Psoas muscle (tissue), 8 donors: ENCODE measurements around the gene GLT1D1. TPM values are rescaled to one million over a fixed set of nuclear protein-coding genes. Genes with fewer than 3 reads are reported as not detected.

ENCODE experiments used
- ATAC-seq, 4 donors: fragments of 200-7000 bp; cut with Tn5 transposase; one replicate each; pipeline ENCODE4 v1.9.1; 2020; ENCODE audit warnings: moderate library complexity in 3 of 4, mild to moderate bottlenecking in 2 of 4
- DNase-seq, 2 donors: peaks; one replicate each; pipeline ENCODE4 v3.0.0-alpha.2; 2020
- H3K27ac ChIP-seq: fragments of 200-600 bp; one replicate; pipeline ENCODE4 v1.8.0; 2022
- H3K27me3 ChIP-seq, 3 donors: fragments of 200-600 bp in 1 of 3; one replicate each; pipeline versions ENCODE4 v1.6.1 to v1.8.0; 2013 to 2022; ENCODE audit warnings: low read length in 2 of 3, mild to moderate bottlenecking in 2 of 3, moderate library complexity in 1 of 3; ENCODE audit not compliant: insufficient read depth in 3 of 3
- H3K36me3 ChIP-seq, 2 donors: fragments of 200-600 bp in 1 of 2; one replicate each; pipeline versions ENCODE4 v1.6.1 to v1.8.0; 2013 to 2022; ENCODE audit warnings: low read depth in 1 of 2, mild to moderate bottlenecking in 1 of 2, moderate library complexity in 1 of 2; ENCODE audit not compliant: insufficient read depth in 1 of 2
- H3K4me1 ChIP-seq: fragments of 200-600 bp; one replicate; pipeline ENCODE4 v1.8.0; 2022
- H3K4me3 ChIP-seq: fragments of 200-600 bp; one replicate; pipeline ENCODE4 v1.8.0; 2022; ENCODE audit warnings: mild to moderate bottlenecking
- H3K9me3 ChIP-seq: fragments of 200-600 bp; one replicate; pipeline ENCODE4 v1.8.0; 2022
- CTCF ChIP-seq: fragments of 200-600 bp; IDR thresholded peaks from one replicate; pipeline ENCODE4 v1.8.0; 2022; ENCODE audit warnings: antibody characterized with exemption
- WGBS, 3 donors: extraction: QIAGEN DNeasy Blood & Tissue Kit; methylation state at CpG; one replicate each; pipeline versions ENCODE4 v1.1.6 to v1.1.7; 2013; 5-methylcytosine and 5-hydroxymethylcytosine counted together
- intact Hi-C, 2 donors: fragments of 100-400 bp; cut with DNase I; formaldehyde crosslinking; loops; one replicate each; pipeline versions ENCODE4 v1.11.0 to v1.14.2; 2022
- polyA plus RNA-seq, 3 donors: library from polyadenylated mRNA; stranded (reverse); fragments of 200-250 nt; gene quantifications; one replicate each; pipeline ENCODE4 v1.2.3, GENCODE V29; 2013
- total RNA-seq, 4 donors: library from RNA; stranded (reverse); fragmentation: NEBNext Ultra II Directional in 2 of 4; extraction: Animal tissue kit (Norgen Biotek cat#: 25700) in 2 of 4; gene quantifications; one replicate each; pipeline versions ENCODE4 v1.2.1 to v1.2.4, GENCODE V29; 2021 to 2023
- donor health status: healthy with polysubstance abuse.
- donor health status: DM: no; HTN: no; CAD: no; lungs with moderate emphysema.
- donor health status: Bipolar disorder and iron deficiency.
- donor health status: healthy.
- donor health status: DM: yes; HTN: yes; CAD: no.
- donor health status: DM: no; HTN: no; CAD: no.
- donor health status: DM: no; HTN: no; CAD: no.
- donor health status: DM: yes; HTN: yes; CAD: no.

Gene GLT1D1
- total and polyA plus RNA-seq, 7 donors = 0.32 to 3.1 (median 0.95) TPM

GRCh38 chr12:128867466-128867865, 14.2 kb downstream of the GLT1D1 start:
- Histone ChIP-seq H3K27ac (no peak overlapping the region), H3K36me3 (no peaks in the 10 kb centered on the region), H3K4me1 (no peaks in the 10 kb centered on the region), H3K4me3 (no peak overlapping the region), H3K27me3 (peaks cover 0 to 2% (median 0%) of the 10 kb centered on the region in 3 donors), H3K9me3 (no peaks in the 10 kb centered on the region)
- ATAC-seq (no peak), DNase-seq (no peak)
- intact Hi-C loops = no loop called here
- 81 to 85% (median 83%) methylated on average over 13 of the region's 13 CpGs for WGBS, 3 donors
- no peak for TF ChIP-seq CTCF

GRCh38 chr12:128871516-128871892, 18.2 kb downstream of the GLT1D1 start:
- intact Hi-C loops = no loop called here
- TF ChIP-seq CTCF = no peak
- Histone ChIP-seq H3K4me3 (no peak overlapping the region), H3K27me3 (peaks cover 0 to 2% (median 0%) of the 10 kb centered on the region in 3 donors), H3K27ac (no peak overlapping the region), H3K9me3 (peaks cover 6% of the 10 kb centered on the region), H3K36me3 (no peaks in the 10 kb centered on the region), H3K4me1 (no peaks in the 10 kb centered on the region)
- 31 to 78% (median 53%) methylated on average over 2 of the region's 2 CpGs for WGBS, 3 donors
- no peak for DNase-seq
- ATAC-seq = no peak

- 82 to 84% (median 83%) methylated on average over 5 of the region's 5 CpGs for WGBS, 3 donors
- no peak for ATAC-seq
- TF ChIP-seq CTCF = no peak
- intact Hi-C loops = no loop called here
- H3K27ac ChIP-seq = no peak overlapping the region
- H3K9me3 ChIP-seq = peaks cover 13% of the 10 kb centered on the region
- no peaks in the 10 kb centered on the region for H3K36me3 ChIP-seq
- H3K4me3 ChIP-seq = no peak overlapping the region
- H3K4me1 ChIP-seq = no peaks in the 10 kb centered on the region
- no peak for DNase-seq
- peaks cover 0 to 2% (median 0%) of the 10 kb centered on the region in 3 donors for H3K27me3 ChIP-seq
Measured at GRCh38 chr12:128872303-128872702, 19.0 kb downstream of the GLT1D1 start.

GRCh38 chr12:128876559-128876958, 23.3 kb downstream of the GLT1D1 start:
- Histone ChIP-seq H3K4me1 (no peaks in the 10 kb centered on the region), H3K27me3 (no peaks in the 10 kb centered on the region), H3K4me3 (no peak overlapping the region), H3K9me3 (peaks cover 23% of the 10 kb centered on the region), H3K27ac (no peak overlapping the region), H3K36me3 (no peaks in the 10 kb centered on the region)
- no peak for DNase-seq
- WGBS, 3 donors = 61 to 67% (median 65%) methylated on average over 2 of the region's 2 CpGs
- no peak for ATAC-seq
- no peak for TF ChIP-seq CTCF
- intact Hi-C loops = no loop called here
